ENCODE data around the gene SLC13A3. TPM values are rescaled to one million over a fixed set of nuclear protein-coding genes. Genes with fewer than 3 reads are reported as not detected.

The SLC13A3 gene
- total and polyA plus RNA-seq, 2 donors (not counting 3 experiments of a cell fraction or from before 2014, with no cell fraction given), result 0.11 to 0.40 TPM

DNA sequence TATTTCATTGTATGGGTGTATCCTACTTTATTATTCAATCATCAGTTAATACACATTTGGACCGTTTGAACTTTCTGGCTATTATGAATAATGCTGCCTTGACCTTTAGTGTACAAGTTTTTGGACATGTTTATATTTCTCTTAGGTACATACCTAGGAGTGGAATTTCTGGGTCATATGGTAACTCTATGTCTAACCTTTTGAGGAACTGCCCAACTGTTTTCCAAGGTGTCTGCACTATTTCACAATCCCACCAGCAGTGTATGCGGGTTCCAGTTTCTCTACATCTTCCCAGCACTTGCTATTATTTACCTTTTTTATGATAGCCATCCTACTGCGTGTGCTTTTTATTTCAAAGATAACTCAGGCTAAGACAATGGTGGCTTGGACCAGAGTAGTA lies 14.3 kb upstream of the SLC13A3 start:
- Histone ChIP-seq H3K27ac (ENCODE audit: insufficient read depth, low read depth, low read length) (no peak overlapping the region), H2AFZ (ENCODE audit: low read depth, low read length) (no peak overlapping the region), H3K9me3 (replicated peaks; ENCODE audit: control insufficient read depth, insufficient read depth, low read length) (no peaks in the 10 kb centered on the region), H4K20me1 (replicated peaks; ENCODE audit: control insufficient read depth, extremely low read depth, insufficient read depth, low read length) (no peaks in the 10 kb centered on the region), H3K9ac (replicated peaks; ENCODE audit: extremely low read depth, insufficient read depth, low read length) (no peak overlapping the region), H3K4me2 (ENCODE audit: insufficient read depth, low read length) (no peak overlapping the region), H3K36me3 (ENCODE audit: control insufficient read depth in 2 of 2, extremely low read depth in 1 of 2, insufficient read depth in 2 of 2, low read length in 2 of 2) (no peaks in the 10 kb centered on the region), H3K9me1 (replicated peaks; ENCODE audit: control insufficient read depth, extremely low read depth, insufficient read depth, low read length) (no peaks in the 10 kb centered on the region), H3K27me3 (ENCODE audit: control insufficient read depth in 2 of 2, insufficient read depth in 2 of 2, low read length in 2 of 2) (no peaks in the 10 kb centered on the region), H3K79me2 (ENCODE audit: control insufficient read depth, insufficient read depth, low read length) (no peaks in the 10 kb centered on the region), H3K4me1 (ENCODE audit: control insufficient read depth, extremely low read depth, insufficient read depth, low read length) (no peaks in the 10 kb centered on the region), H3K4me3 (replicated peaks in 1 of 3; ENCODE audit: insufficient read depth in 1 of 3, low read depth in 1 of 3, low read length in 3 of 3) (no peak overlapping the region)
- POLR2A ChIA-PET, result no interaction called here
- BruUV-seq (replicated peaks), result no TSS peak
- TF ChIP-seq GATA2 (IDR thresholded peaks at IDR 0.05; ENCODE audit: insufficient read depth, insufficient read length, low read depth, low read length) (no peak), FOS (IDR thresholded peaks at IDR 0.05; ENCODE audit: borderline replicate concordance, insufficient read depth, low read length) (no peak), MYC (IDR thresholded peaks at IDR 0.05; ENCODE audit: low read depth, low read length) (no peak), POLR2A (IDR thresholded peaks at IDR 0.05; ENCODE audit: low read depth, low read length) (no peak), POLR2AphosphoS5 (IDR thresholded peaks at IDR 0.05; ENCODE audit: insufficient read depth, low read depth, low read length) (no peak), JUN (IDR thresholded peaks at IDR 0.05; ENCODE audit: borderline replicate concordance, insufficient read depth, insufficient read length, low read depth) (no peak), EZH2 (IDR thresholded peaks at IDR 0.05; ENCODE audit: borderline replicate concordance, low read depth, low read length, severe bottlenecking) (no peak)
- TF ChIP-seq, protein P1, sequence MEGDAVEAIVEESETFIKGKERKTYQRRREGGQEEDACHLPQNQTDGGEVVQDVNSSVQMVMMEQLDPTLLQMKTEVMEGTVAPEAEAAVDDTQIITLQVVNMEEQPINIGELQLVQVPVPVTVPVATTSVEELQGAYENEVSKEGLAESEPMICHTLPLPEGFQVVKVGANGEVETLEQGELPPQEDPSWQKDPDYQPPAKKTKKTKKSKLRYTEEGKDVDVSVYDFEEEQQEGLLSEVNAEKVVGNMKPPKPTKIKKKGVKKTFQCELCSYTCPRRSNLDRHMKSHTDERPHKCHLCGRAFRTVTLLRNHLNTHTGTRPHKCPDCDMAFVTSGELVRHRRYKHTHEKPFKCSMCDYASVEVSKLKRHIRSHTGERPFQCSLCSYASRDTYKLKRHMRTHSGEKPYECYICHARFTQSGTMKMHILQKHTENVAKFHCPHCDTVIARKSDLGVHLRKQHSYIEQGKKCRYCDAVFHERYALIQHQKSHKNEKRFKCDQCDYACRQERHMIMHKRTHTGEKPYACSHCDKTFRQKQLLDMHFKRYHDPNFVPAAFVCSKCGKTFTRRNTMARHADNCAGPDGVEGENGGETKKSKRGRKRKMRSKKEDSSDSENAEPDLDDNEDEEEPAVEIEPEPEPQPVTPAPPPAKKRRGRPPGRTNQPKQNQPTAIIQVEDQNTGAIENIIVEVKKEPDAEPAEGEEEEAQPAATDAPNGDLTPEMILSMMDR (IDR thresholded peaks at IDR 0.05; ENCODE audit: extremely low read depth in 1 of 2, insufficient read depth in 1 of 2, low read depth in 1 of 2, low read length in 2 of 2), result no peak
- TF ChIP-seq, protein P2, sequence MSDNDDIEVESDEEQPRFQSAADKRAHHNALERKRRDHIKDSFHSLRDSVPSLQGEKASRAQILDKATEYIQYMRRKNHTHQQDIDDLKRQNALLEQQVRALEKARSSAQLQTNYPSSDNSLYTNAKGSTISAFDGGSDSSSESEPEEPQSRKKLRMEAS (IDR thresholded peaks at IDR 0.05; ENCODE audit: insufficient read depth, insufficient read length), result no peak
- no peak for FAIRE-seq
- DNase-seq (ENCODE audit: low read depth, low spot score), result no peak
- CTCF ChIA-PET, result no interaction called here
- intact Hi-C loops (cut with micrococcal nuclease) (no loop called here), dilution Hi-C loops (cut with MboI; ENCODE audit: extremely low pct_ligation_motif_present, low sequenced_read_pairs) (no loop called here)
